ENCODE results near the gene GATA3. TPM values are rescaled to one million over a fixed set of nuclear protein-coding genes. Genes with fewer than 3 reads are reported as not detected.

GATA3 gene
- total RNA-seq, 1 donor from 2014 or later, result 17.6 TPM

DNA sequence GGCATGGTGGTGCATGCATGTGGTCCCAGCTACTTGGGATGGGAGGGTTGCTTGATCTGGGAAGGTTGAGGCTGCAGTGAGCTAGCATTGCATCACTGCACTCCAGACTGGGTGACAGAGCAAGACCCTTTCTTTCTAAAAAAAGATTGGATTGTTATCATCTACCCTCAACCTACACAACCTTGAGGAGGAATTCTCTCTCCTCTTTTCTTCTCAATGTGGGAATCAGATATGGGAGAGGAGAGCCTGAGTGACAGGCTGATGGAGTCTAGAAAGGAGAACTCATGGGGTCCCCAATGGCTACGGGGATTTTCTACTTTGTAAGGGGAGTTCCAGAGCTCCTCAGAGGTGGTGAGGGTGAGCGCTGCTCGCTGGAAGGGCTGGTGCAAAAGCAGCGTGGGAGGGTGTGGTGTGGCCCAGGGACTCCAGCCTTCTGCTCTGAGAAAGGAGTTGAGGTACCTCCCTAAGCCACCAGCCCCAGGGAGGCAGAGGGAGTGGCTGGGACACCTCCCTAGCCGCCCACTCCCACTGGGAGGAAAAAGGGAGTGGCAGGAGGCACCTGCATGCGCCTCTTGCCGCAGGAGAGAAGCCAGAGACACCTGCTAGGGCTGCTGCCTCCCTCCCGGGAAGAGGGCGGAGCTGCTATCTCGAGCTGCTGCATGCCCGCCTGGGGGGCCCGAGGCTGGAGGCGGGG is 48.4 kb downstream of the GATA3 start:
- no peak overlapping the region for H3K9ac ChIP-seq (ENCODE audit: low read length)
- H3K4me2 ChIP-seq (ENCODE audit: low read length), result no peak overlapping the region
- H3K4me1 ChIP-seq (ENCODE audit: insufficient read depth, low read length), result no peaks in the 10 kb centered on the region
- H3K36me3 ChIP-seq (ENCODE audit: insufficient read depth, low read length), result no peaks in the 10 kb centered on the region
- FAIRE-seq (no peak), DNase-seq (ENCODE audit: low read depth) (no peak)
- no peak overlapping the region for H3K4me3 ChIP-seq (ENCODE audit: insufficient read depth, low read depth, low read length)
- H3K27ac ChIP-seq (ENCODE audit: low read depth, low read length), result no peak overlapping the region
- H3K9me3 Mint-ChIP-seq (ENCODE audit: unreplicated experiment), result peaks cover 3% of the 10 kb centered on the region
- H2AFZ ChIP-seq (ENCODE audit: low read depth, low read length), result no peak overlapping the region
- H3K27me3 ChIP-seq (ENCODE audit: insufficient read depth, low read length), result peaks cover 3% of the 10 kb centered on the region
- no peaks in the 10 kb centered on the region for H3K36me3 Mint-ChIP-seq (ENCODE audit: low read depth, unreplicated experiment)
- no peaks in the 10 kb centered on the region for H3K9me3 ChIP-seq (ENCODE audit: insufficient read depth, low read depth, low read length)
- TF ChIP-seq EZH2 (IDR thresholded peaks at IDR 0.05; ENCODE audit: insufficient read depth, low read length), result no peak
- TF ChIP-seq, protein P1, sequence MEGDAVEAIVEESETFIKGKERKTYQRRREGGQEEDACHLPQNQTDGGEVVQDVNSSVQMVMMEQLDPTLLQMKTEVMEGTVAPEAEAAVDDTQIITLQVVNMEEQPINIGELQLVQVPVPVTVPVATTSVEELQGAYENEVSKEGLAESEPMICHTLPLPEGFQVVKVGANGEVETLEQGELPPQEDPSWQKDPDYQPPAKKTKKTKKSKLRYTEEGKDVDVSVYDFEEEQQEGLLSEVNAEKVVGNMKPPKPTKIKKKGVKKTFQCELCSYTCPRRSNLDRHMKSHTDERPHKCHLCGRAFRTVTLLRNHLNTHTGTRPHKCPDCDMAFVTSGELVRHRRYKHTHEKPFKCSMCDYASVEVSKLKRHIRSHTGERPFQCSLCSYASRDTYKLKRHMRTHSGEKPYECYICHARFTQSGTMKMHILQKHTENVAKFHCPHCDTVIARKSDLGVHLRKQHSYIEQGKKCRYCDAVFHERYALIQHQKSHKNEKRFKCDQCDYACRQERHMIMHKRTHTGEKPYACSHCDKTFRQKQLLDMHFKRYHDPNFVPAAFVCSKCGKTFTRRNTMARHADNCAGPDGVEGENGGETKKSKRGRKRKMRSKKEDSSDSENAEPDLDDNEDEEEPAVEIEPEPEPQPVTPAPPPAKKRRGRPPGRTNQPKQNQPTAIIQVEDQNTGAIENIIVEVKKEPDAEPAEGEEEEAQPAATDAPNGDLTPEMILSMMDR (IDR thresholded peaks at IDR 0.05; ENCODE audit: insufficient read depth, low read depth, low read length), result no peak
- H3K79me2 ChIP-seq (ENCODE audit: insufficient read depth, low read length), result no peaks in the 10 kb centered on the region
- H3K27me3 Mint-ChIP-seq (ENCODE audit: low read depth, unreplicated experiment), result peaks cover 12% of the 10 kb centered on the region
- H3K4me1 Mint-ChIP-seq (ENCODE audit: low read depth, unreplicated experiment), result peaks cover 8% of the 10 kb centered on the region
- no peak overlapping the region for H3K27ac Mint-ChIP-seq (ENCODE audit: unreplicated experiment)
- no peak overlapping the region for H3K4me3 Mint-ChIP-seq (ENCODE audit: unreplicated experiment)
- H4K20me1 ChIP-seq (ENCODE audit: insufficient read depth, low read length), result no peaks in the 10 kb centered on the region

DNA sequence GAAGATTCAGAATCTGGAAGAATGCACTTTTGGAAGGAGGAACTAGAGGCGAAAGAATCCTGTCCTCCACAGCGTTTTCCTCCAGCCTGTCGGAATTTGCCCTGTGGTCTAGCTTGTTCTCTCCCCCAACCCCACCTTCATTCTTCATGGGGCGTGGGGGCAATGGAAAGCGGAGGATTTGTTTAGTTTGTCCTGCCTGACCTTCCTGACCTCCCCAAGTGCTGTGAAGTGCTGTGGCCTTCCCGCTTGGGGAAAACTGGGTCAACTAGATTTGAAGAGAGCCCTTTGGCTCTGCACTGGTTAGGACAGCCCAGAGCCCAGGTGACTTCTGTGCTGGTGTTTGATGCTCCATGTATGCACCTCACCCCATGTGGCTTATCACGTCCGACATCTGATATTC is 49.1 kb downstream of the GATA3 start:
- no peak overlapping the region for H3K4me3 ChIP-seq (ENCODE audit: insufficient read depth, low read depth, low read length)
- H3K27me3 Mint-ChIP-seq (ENCODE audit: low read depth, unreplicated experiment), result peaks cover 12% of the 10 kb centered on the region
- no peaks in the 10 kb centered on the region for H3K4me1 ChIP-seq (ENCODE audit: insufficient read depth, low read length)
- no peak overlapping the region for H3K27ac ChIP-seq (ENCODE audit: low read depth, low read length)
- H3K79me2 ChIP-seq (ENCODE audit: insufficient read depth, low read length), result no peaks in the 10 kb centered on the region
- TF ChIP-seq, protein P1 (IDR thresholded peaks at IDR 0.05; ENCODE audit: insufficient read depth, low read depth, low read length), result no peak
- no peak for TF ChIP-seq EZH2 (IDR thresholded peaks at IDR 0.05; ENCODE audit: insufficient read depth, low read length)
- DNase-seq (ENCODE audit: low read depth) (no peak), FAIRE-seq (no peak)
- H3K9me3 ChIP-seq (ENCODE audit: insufficient read depth, low read depth, low read length), result no peaks in the 10 kb centered on the region
- H3K9me3 Mint-ChIP-seq (ENCODE audit: unreplicated experiment), result peaks cover 3% of the 10 kb centered on the region
- no peak overlapping the region for H3K27ac Mint-ChIP-seq (ENCODE audit: unreplicated experiment)
- no peak overlapping the region for H3K4me2 ChIP-seq (ENCODE audit: low read length)
- no peak overlapping the region for H3K9ac ChIP-seq (ENCODE audit: low read length)
- H3K4me1 Mint-ChIP-seq (ENCODE audit: low read depth, unreplicated experiment), result peaks cover 8% of the 10 kb centered on the region
- no peaks in the 10 kb centered on the region for H4K20me1 ChIP-seq (ENCODE audit: insufficient read depth, low read length)
- no peak overlapping the region for H2AFZ ChIP-seq (ENCODE audit: low read depth, low read length)
- peaks cover 3% of the 10 kb centered on the region for H3K27me3 ChIP-seq (ENCODE audit: insufficient read depth, low read length)
- no peaks in the 10 kb centered on the region for H3K36me3 ChIP-seq (ENCODE audit: insufficient read depth, low read length)
- no peaks in the 10 kb centered on the region for H3K36me3 Mint-ChIP-seq (ENCODE audit: low read depth, unreplicated experiment)
- no peak overlapping the region for H3K4me3 Mint-ChIP-seq (ENCODE audit: unreplicated experiment)

DNA sequence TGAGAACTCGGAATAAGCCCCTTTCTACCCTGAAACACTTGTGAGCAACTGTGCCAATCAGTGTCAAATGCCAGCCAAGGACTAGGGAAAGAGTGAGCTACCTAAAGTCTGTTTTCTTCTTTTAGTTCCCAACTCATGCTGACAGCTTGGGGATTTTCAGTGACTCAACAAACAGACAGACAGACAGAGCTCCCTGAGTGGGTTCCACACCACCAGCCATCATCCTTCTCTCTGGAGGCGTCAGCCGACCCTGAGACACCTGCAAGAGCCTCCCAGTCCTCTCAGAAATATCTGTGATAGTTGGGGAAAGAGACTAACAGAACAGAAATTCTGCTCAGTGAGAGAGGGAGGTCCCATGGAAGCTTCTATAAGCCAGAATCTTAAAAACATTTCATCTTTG is 49.5 kb downstream of the GATA3 start:
- TF ChIP-seq, protein P1 (IDR thresholded peaks at IDR 0.05; ENCODE audit: insufficient read depth, low read depth, low read length), result no peak
- TF ChIP-seq EZH2 (IDR thresholded peaks at IDR 0.05; ENCODE audit: insufficient read depth, low read length), result no peak
- Histone ChIP-seq H3K9me3 (ENCODE audit: insufficient read depth, low read depth, low read length) (no peaks in the 10 kb centered on the region), H3K79me2 (ENCODE audit: insufficient read depth, low read length) (no peaks in the 10 kb centered on the region), H2AFZ (ENCODE audit: low read depth, low read length) (no peak overlapping the region), H4K20me1 (ENCODE audit: insufficient read depth, low read length) (no peaks in the 10 kb centered on the region), H3K27ac (ENCODE audit: low read depth, low read length) (no peak overlapping the region), H3K4me2 (ENCODE audit: low read length) (no peak overlapping the region), H3K36me3 (ENCODE audit: insufficient read depth, low read length) (no peaks in the 10 kb centered on the region), H3K4me3 (ENCODE audit: insufficient read depth, low read depth, low read length) (no peak overlapping the region), H3K4me1 (ENCODE audit: insufficient read depth, low read length) (no peaks in the 10 kb centered on the region), H3K9ac (ENCODE audit: low read length) (no peak overlapping the region), H3K27me3 (ENCODE audit: insufficient read depth, low read length) (peaks cover 3% of the 10 kb centered on the region)
- no peak for DNase-seq (ENCODE audit: low read depth)
- H3K27ac Mint-ChIP-seq (ENCODE audit: unreplicated experiment), result no peak overlapping the region
- H3K36me3 Mint-ChIP-seq (ENCODE audit: low read depth, unreplicated experiment), result no peaks in the 10 kb centered on the region
- H3K9me3 Mint-ChIP-seq (ENCODE audit: unreplicated experiment), result peaks cover 3% of the 10 kb centered on the region
- no peak for FAIRE-seq
- peaks cover 12% of the 10 kb centered on the region for H3K27me3 Mint-ChIP-seq (ENCODE audit: low read depth, unreplicated experiment)
- H3K4me3 Mint-ChIP-seq (ENCODE audit: unreplicated experiment), result no peak overlapping the region
- H3K4me1 Mint-ChIP-seq (ENCODE audit: low read depth, unreplicated experiment), result peaks cover 8% of the 10 kb centered on the region
